H1 (cell line): ENCODE data around the gene DNTT. TPM values are rescaled to one million over a fixed set of nuclear protein-coding genes. Genes with fewer than 3 reads are reported as not detected.

Source experiments
- CTCF ChIA-PET: fragments of 300-600 bp; sonication (Branson Sonifier 250); formaldehyde crosslinking; loops from one replicate; lab custom pipeline; 2021; ENCODE audit not compliant: partially characterized antibody; lab: Charles Lee
- POLR2A ChIA-PET: fragments of 300-600 bp; sonication (Branson Sonifier 250); formaldehyde crosslinking; loops from one replicate; lab custom pipeline; 2021; ENCODE audit warnings: inconsistent platforms; ENCODE audit not compliant: partially characterized antibody; lab: Charles Lee
- DNase-seq, 2 experiments: peaks; one replicate each; pipeline versions ENCODE4 v3.0.0 to v3.0.0-alpha.2; 2010 to 2022; ENCODE audit warnings: low spot score in 2 of 2, low read depth in 1 of 2, mixed read lengths in 1 of 2
- FAIRE-seq: peaks from 2 replicates; lab custom pipeline; 2011; peaks lifted over from hg19 to GRCh38; lab: Jason Lieb, UNC
- H2AFZ ChIP-seq: 2 replicates; pipeline ENCODE4 v1.8.1; 2012; ENCODE audit warnings: low read length, inconsistent platforms
- H2AK5ac ChIP-seq: 2 replicates; pipeline ENCODE4 v1.6.1; 2013; ENCODE audit warnings: low read depth, low read length
- H2BK120ac ChIP-seq: replicated peaks from 2 replicates; pipeline ENCODE3; 2013; ENCODE audit warnings: low read depth, low read length, inconsistent platforms
- H2BK12ac ChIP-seq: 2 replicates; pipeline ENCODE4 v1.6.1; 2013; ENCODE audit warnings: low read depth, low read length
- H2BK15ac ChIP-seq: 2 replicates; pipeline ENCODE4 v1.6.1; 2013; ENCODE audit warnings: low read length
- H2BK20ac ChIP-seq: 2 replicates; pipeline ENCODE4 v1.6.1; 2013; ENCODE audit warnings: low read length
- H2BK5ac ChIP-seq: 2 replicates; pipeline ENCODE4 v1.6.1; 2013; ENCODE audit warnings: low read depth, low read length
- H3K14ac ChIP-seq: 2 replicates; pipeline ENCODE4 v1.6.1; 2013; ENCODE audit warnings: inconsistent platforms; ENCODE audit not compliant: insufficient read length
- H3K18ac ChIP-seq: 2 replicates; pipeline ENCODE4 v1.6.1; 2013; ENCODE audit warnings: low read length; ENCODE audit errors: extremely low read depth
- H3K23ac ChIP-seq: 2 replicates; pipeline ENCODE4 v1.6.1; 2013; ENCODE audit warnings: inconsistent platforms; ENCODE audit not compliant: insufficient read length
- H3K23me2 ChIP-seq: 2 replicates; pipeline ENCODE4 v1.6.1; 2013; ENCODE audit warnings: low read depth, low read length
- H3K27ac ChIP-seq: 2 replicates; pipeline ENCODE4 v1.6.1; 2011; ENCODE audit warnings: low read depth, low read length, inconsistent platforms
- H3K27me3 ChIP-seq, 4 experiments: replicated peaks in 1 of 4; 1 replicate in 1 of 4; 2 replicates in 3 of 4; pipeline versions ENCODE4 v1.6.1 to v1.8.1; 2011 to 2013; ENCODE audit warnings: low read length in 3 of 4, mild to moderate bottlenecking in 3 of 4, inconsistent platforms in 2 of 4, mixed read lengths in 2 of 4, moderate library complexity in 1 of 4; ENCODE audit not compliant: control insufficient read depth in 3 of 4, insufficient read depth in 3 of 4; ENCODE audit errors: extremely low read depth in 1 of 4
- H3K36me3 ChIP-seq, 4 experiments: 2 replicates each; pipeline versions ENCODE4 v1.6.1 to v1.8.1; 2011 to 2013; ENCODE audit warnings: mild to moderate bottlenecking in 4 of 4, low read length in 3 of 4, moderate library complexity in 2 of 4, control low read depth in 1 of 4, inconsistent platforms in 1 of 4; ENCODE audit not compliant: insufficient read depth in 4 of 4, control insufficient read depth in 2 of 4
- H3K4ac ChIP-seq: replicated peaks from 2 replicates; pipeline ENCODE3; 2013; ENCODE audit warnings: low read length, low read depth, mixed read lengths, inconsistent platforms; ENCODE audit not compliant: insufficient read length
- H3K4me1 ChIP-seq, 4 experiments: replicated peaks in 1 of 4; 1 replicate in 1 of 4; 2 replicates in 3 of 4; pipeline versions ENCODE4 v1.6.1 to v1.8.1; 2011 to 2013; ENCODE audit warnings: low read length in 3 of 4, inconsistent platforms in 2 of 4, mixed read lengths in 1 of 4; ENCODE audit not compliant: insufficient read depth in 4 of 4, control insufficient read depth in 3 of 4
- H3K4me2 ChIP-seq, 2 experiments: 2 replicates each; pipeline versions ENCODE4 v1.6.1 to v1.8.1; 2011 to 2013; ENCODE audit warnings: low read depth in 2 of 2, low read length in 2 of 2, control low read depth in 1 of 2, inconsistent platforms in 1 of 2, mild to moderate bottlenecking in 1 of 2; ENCODE audit not compliant: insufficient read depth in 1 of 2
- H3K4me3 ChIP-seq, 4 experiments: fragments of 200-600, 300-600 bp in 1 of 4; sonication (generic), shearing (Covaris generic), sonication (Bioruptor Twin) in 1 of 4; 2 replicates each; pipeline versions ENCODE4 v1.5.1 to v1.8.1; 2011 to 2016; ENCODE audit warnings: low read length in 4 of 4, low read depth in 3 of 4, control low read depth in 2 of 4, inconsistent platforms in 2 of 4, mild to moderate bottlenecking in 2 of 4, mixed read lengths in 1 of 4, moderate library complexity in 1 of 4; ENCODE audit not compliant: insufficient read depth in 2 of 4; ENCODE audit errors: extremely low read depth in 1 of 4
- H3K56ac ChIP-seq: replicated peaks from 2 replicates; pipeline ENCODE3; 2013; ENCODE audit warnings: low read depth, mild to moderate bottlenecking, mixed read lengths, low read length, inconsistent platforms; ENCODE audit not compliant: insufficient read length
- H3K79me1 ChIP-seq: 2 replicates; pipeline ENCODE4 v1.6.1; 2013; ENCODE audit warnings: low read depth, low read length, control low read depth
- H3K79me2 ChIP-seq, 2 experiments: 2 replicates each; pipeline versions ENCODE4 v1.6.1 to v1.8.1; 2012 to 2013; ENCODE audit warnings: low read length in 2 of 2, mild to moderate bottlenecking in 2 of 2, inconsistent platforms in 1 of 2; ENCODE audit not compliant: insufficient read depth in 2 of 2, control insufficient read depth in 1 of 2
- H3K9ac ChIP-seq, 4 experiments: replicated peaks in 1 of 4; 1 replicate in 1 of 4; 2 replicates in 3 of 4; pipeline versions ENCODE4 v1.6.1 to v1.8.1; 2011 to 2013; ENCODE audit warnings: low read depth in 3 of 4, low read length in 3 of 4, control low read depth in 2 of 4, mild to moderate bottlenecking in 2 of 4, moderate library complexity in 2 of 4, inconsistent platforms in 1 of 4; ENCODE audit errors: extremely low read depth in 1 of 4
- H3K9me3 ChIP-seq, 2 experiments: 2 replicates each; pipeline versions ENCODE4 v1.6.1 to v1.8.1; 2012 to 2013; ENCODE audit warnings: mild to moderate bottlenecking in 2 of 2, moderate library complexity in 2 of 2, control low read depth in 1 of 2, inconsistent platforms in 1 of 2, low read depth in 1 of 2, low read length in 1 of 2, mixed read lengths in 1 of 2; ENCODE audit not compliant: insufficient read depth in 2 of 2
- H4K20me1 ChIP-seq, 2 experiments: replicated peaks in 1 of 2; 2 replicates each; pipeline versions ENCODE3 to v1.8.1; 2011 to 2013; ENCODE audit warnings: inconsistent platforms in 2 of 2, low read length in 2 of 2, mild to moderate bottlenecking in 1 of 2; ENCODE audit not compliant: insufficient read depth in 2 of 2, control insufficient read depth in 1 of 2
- H4K5ac ChIP-seq: 2 replicates; pipeline ENCODE4 v1.6.1; 2013; ENCODE audit warnings: low read length, low read depth, mixed read lengths, inconsistent platforms; ENCODE audit not compliant: insufficient read length
- H4K8ac ChIP-seq: 2 replicates; pipeline ENCODE4 v1.8.0; 2013; ENCODE audit warnings: mild to moderate bottlenecking, moderate library complexity, low read length, inconsistent platforms; ENCODE audit not compliant: insufficient read depth; ENCODE audit errors: extremely low read depth
- H4K91ac ChIP-seq: replicated peaks from 2 replicates; pipeline ENCODE3; 2013; ENCODE audit warnings: low read length, mixed read lengths, inconsistent platforms; ENCODE audit not compliant: insufficient read length
- RXRA ChIP-seq: IDR thresholded peaks from 2 replicates; pipeline ENCODE4 v1.6.1; 2011; ENCODE audit warnings: low read depth, mild to moderate bottlenecking, low read length, moderate library complexity; ENCODE audit not compliant: insufficient read depth
- TAF1 ChIP-seq: IDR thresholded peaks from 2 replicates; pipeline ENCODE4 v1.6.1; 2011; ENCODE audit warnings: mild to moderate bottlenecking, low read depth, low read length
- WGBS, 2 experiments: shearing (Covaris generic) in 1 of 2; methylation state at CpG; one replicate each; pipeline versions ENCODE4 v1.1.6 to v1.1.7; 2013 to 2015; ENCODE audit warnings: low lambda C conversion rate in 2 of 2, mixed read lengths in 2 of 2, inconsistent platforms in 1 of 2, low coverage in 1 of 2, missing lambda C conversion rate in 1 of 2; ENCODE audit not compliant: insufficient replicate concordance in 2 of 2, insufficient coverage in 1 of 2, insufficient read length in 1 of 2; ENCODE audit errors: extremely low coverage in 1 of 2, missing lambda C conversion rate in 1 of 2; 5-methylcytosine and 5-hydroxymethylcytosine counted together
- polyA plus RNA-seq, 7 experiments: library from polyadenylated mRNA; depleted of rRNA in 3 of 7; stranded (reverse) in 5 of 7; unstranded in 2 of 7; fragments of >200 nt in 5 of 7; fragments of 200-250 nt in 2 of 7; gene quantifications; 1 replicate in 5 of 7; 2 replicates in 1 of 7; 4 replicates in 1 of 7; pipeline versions ENCODE4 v1.2.1 to v1.2.3, GENCODE V29; 2011 to 2013; ENCODE audit warnings: missing spikeins in 2 of 7, mixed read lengths in 2 of 7
- total RNA-seq: library from RNA; stranded (reverse); fragmentation: NEBNext Ultra II Directional; extraction: Animal tissue kit (Norgen Biotek cat#: 25700); gene quantifications from 2 replicates; pipeline ENCODE4 v1.2.1, GENCODE V29; 2021
- TF ChIP-seq, protein P1 (sequence below): IDR thresholded peaks from 2 replicates; pipeline ENCODE4 v1.6.1; 2011; ENCODE audit warnings: low read depth, mild to moderate bottlenecking, low read length; ENCODE audit not compliant: insufficient read depth

Gene DNTT
- total and polyA plus RNA-seq, 2 of the 8 experiments (the other 6 are each of a cell fraction or from before 2014, with no cell fraction given), result not detected

DNA sequence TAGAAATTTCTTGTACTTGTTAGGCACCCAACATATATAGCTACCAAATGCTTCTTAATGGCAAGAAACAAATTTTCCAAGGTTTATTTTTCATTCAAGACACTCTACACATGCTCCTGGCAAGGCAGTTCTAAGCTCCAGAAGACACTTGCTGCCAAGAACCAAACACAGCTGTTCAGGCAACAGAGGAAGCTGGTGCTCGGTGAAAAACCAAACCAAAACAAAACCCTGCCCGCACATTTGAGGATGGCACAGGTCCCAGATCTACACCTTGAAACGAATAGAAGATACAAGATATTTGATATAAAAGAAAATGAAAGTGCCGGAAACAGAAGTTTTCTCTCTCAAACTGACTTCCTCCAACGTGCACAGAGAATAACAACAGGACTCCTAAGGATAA lies 4.9 kb upstream of the DNTT start:
- H2AFZ ChIP-seq, result no peak overlapping the region

More for the DNA sequence above, 4.9 kb upstream of the DNTT start:
- TF ChIP-seq TAF1, result no peak
- TF ChIP-seq RXRA, result no peak
- TF ChIP-seq, protein P1, sequence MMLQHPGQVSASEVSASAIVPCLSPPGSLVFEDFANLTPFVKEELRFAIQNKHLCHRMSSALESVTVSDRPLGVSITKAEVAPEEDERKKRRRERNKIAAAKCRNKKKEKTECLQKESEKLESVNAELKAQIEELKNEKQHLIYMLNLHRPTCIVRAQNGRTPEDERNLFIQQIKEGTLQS, result no peak
- Histone ChIP-seq H3K36me3 (no peaks in the 10 kb centered on the region), H3K27me3 (no peaks in the 10 kb centered on the region; a peak in 2 of 7 replicates), H3K23me2 (no peaks in the 10 kb centered on the region), H3K14ac (no peak overlapping the region), H3K4ac (no peak overlapping the region), H2BK12ac (no peak overlapping the region), H2BK120ac (no peak overlapping the region), H2BK5ac (no peak overlapping the region), H3K79me2 (no peaks in the 10 kb centered on the region), H3K27ac (no peak overlapping the region), H3K4me2 (no peak overlapping the region), H4K5ac (no peak overlapping the region), H2AK5ac (no peak overlapping the region), H3K9ac (no peak overlapping the region), H3K23ac (no peak overlapping the region), H3K18ac (no peak overlapping the region), H2BK20ac (no peak overlapping the region), H3K4me1 (no peaks in the 10 kb centered on the region), H3K79me1 (no peaks in the 10 kb centered on the region), H4K8ac (no peak overlapping the region), H3K9me3 (no peaks in the 10 kb centered on the region), H4K91ac (no peak overlapping the region), H4K20me1 (no peaks in the 10 kb centered on the region), H3K4me3 (no peak overlapping the region), H3K56ac (no peak overlapping the region), H2BK15ac (no peak overlapping the region)
- CTCF ChIA-PET, result interaction anchor here (0.6 to 5.2 kb wide), 8 partner anchors 9 to 285 kb away, joined by 3 to 25 read pairs (median 6); no protein-coding TSS in a partner anchor
- WGBS, 2 experiments, result 90% methylated on average over 5 of the region's 5 CpGs; no CpG with 5 or more reads in 1 of the 2 experiments
- POLR2A ChIA-PET, result interaction anchor here (1.1 to 1.2 kb wide), 2 partner anchors 9 to 11 kb away, joined by 4 to 5 read pairs; no protein-coding TSS in a partner anchor
- FAIRE-seq (no peak), DNase-seq (no peak)
